Measurements from ENCODE around the gene RBMS3.
"Not testable (repeated sequence)": the region's sequence is repeated elsewhere in the genome, so short reads cannot be mapped to it uniquely, and the experiment has no call there.

RBMS3 gene

DNA sequence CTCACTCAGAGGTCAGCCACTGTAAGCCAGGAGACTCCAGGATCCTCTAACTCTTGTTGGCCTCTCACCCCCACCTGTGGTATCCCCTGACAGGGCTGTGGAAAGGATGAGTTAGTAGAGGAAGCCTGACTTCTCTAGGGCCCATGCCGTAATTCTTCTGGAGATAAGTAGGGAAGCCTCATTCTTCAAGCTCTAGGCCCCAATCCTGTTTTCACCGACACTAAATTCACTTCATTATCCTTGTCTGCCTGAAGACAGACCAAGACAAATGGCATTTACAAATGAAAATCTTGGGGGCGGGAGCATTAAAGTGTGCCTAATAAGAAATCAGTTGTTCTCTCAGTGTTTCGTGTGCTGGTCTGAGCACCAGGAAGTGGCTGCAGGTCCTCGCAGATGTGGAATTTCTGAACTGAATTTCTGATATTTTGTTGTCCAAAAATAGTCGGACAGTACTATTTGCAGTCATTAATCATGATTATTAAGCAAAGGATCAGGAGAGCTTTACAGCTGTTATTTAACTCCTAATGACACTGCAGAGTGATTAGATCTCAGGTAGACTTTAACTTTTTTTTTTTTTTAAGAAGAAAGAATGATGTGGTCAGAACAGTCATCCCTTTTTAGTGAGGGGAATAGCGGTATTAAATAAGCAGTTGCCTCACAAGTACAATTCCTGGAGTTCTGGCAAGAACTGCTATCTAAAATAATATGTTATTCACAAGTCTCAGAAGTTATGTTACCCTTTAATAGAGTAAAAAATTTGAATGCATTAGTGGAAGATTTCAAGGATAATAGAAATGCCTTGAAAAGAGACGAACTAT lies 58.4 kb downstream of the RBMS3 start:
- no peak for DNase-seq (ENCODE audit: low read depth)

GRCh38 chr3:29344154-29344553 lies 63.3 kb downstream of the RBMS3 start:
- DNase-seq (ENCODE audit: low read depth) = no peak

- DNase-seq (ENCODE audit: low read depth) = no peak
Observed at GRCh38 chr3:29344935-29345334, 64.1 kb downstream of the RBMS3 start.

DNA sequence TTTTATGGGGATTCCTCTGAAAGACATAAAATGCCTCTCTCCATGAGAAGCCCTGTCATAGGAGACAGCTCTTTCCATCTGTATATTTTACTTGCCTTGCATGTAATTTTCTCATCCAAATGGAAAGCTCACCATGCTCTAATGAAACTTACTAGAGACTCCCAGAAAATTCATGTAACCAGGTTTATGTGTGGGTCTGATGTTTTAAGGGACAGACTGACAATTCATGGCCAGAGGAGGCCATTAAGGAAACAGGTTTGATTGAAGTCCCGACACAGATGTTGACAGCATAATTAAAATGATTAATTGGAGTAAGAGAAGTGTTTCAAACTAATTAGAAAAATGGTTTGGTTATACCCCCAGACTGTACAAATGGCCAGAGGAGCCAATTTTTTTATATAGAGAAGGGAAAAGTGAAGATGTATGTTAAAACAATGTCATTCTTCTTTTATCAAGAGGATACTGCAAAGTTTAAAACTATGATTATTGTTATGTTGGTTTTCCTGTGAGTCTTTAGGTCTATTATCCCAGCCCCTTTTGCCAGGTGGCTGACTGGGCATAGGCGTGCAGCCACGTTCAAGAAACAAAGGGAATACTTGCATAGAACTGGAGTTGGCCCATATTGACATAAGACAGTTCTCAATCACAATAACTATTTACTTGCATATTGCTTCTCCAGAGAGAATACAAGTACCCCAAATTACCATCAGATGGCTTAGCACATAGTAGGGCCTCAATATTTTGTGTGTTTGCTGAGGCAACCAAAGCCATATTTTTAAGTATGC lies 64.8 kb downstream of the RBMS3 start:
- no peak for DNase-seq (ENCODE audit: low read depth)

DNA sequence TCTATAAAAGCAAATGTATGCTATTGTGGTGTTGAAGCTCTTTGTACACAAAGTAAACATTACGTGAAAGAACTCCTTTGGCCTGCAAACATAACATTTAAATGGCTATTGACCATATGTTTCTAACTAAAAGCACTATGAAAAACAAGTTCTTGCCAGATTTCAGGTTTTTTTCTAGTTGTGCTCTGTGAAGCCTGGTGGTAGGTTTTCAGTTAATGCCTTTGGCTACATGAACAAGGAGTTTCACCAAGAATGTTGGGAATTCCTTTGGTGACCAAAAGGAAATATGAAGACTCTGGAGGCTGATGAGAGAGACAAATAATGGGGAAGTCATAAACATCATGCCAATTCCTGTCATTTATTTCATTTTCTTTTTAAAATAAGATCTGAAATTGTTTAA lies 66.0 kb downstream of the RBMS3 start:
- no peak for DNase-seq (ENCODE audit: low read depth)

DNA sequence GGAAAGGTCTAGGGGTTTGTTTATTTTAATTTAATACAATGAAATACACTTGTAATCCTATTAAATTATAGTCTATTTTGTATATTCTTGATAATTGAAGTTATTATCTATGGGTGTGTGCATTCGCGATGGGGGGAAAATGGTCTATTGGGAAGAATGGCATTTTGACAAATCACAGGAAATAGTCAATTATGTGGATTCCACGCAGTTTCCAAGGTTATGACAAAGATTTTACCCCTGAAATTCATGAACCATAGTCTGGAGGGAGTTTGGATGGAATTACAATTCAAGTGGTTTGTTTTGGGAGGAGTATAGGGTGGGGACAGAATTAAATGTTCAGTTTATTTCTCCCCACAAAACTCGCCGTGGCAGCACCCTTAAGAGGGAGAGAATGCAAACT lies 66.5 kb downstream of the RBMS3 start:
- no peak for DNase-seq (ENCODE audit: low read depth)

DNA sequence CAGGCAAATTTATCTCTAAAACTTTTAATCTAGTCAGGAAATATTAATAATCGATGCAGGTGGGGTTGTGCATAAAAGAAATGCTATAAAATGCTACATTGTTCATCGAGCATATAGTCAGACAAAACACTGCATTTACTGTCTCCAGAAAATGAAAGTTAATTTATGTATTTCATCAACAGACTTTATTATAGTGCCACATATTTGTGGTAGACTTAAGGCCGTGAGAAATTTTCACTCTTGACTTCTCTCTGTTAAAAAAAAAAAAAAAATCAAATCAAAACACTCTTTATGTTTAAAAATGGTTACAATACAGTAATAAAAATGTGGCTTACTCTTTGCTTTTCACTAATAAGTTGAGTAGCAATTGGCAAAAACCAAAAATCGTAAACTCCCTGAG lies 67.4 kb downstream of the RBMS3 start:
- no peak for DNase-seq (ENCODE audit: low read depth)

DNA sequence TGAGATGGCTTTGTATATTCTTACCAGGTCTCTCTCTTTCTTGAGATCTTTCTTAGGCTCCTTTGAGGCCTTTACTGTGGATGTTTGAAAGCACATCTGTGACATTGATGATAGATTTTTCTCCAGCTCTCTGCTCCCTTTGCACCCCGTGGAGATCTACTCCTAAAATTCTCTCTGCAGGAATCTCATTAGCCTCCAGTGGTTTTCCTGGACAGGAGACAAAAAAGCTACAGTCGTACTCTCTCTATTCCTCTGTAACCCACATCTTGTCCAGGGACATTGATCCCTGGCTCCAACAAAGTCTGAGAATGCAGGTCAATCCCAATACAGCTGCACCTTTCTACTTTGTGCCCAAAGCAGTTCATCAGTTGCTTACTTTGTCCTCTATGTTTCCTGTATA lies 68.2 kb downstream of the RBMS3 start:
- DNase-seq (ENCODE audit: low read depth) = no peak

DNA sequence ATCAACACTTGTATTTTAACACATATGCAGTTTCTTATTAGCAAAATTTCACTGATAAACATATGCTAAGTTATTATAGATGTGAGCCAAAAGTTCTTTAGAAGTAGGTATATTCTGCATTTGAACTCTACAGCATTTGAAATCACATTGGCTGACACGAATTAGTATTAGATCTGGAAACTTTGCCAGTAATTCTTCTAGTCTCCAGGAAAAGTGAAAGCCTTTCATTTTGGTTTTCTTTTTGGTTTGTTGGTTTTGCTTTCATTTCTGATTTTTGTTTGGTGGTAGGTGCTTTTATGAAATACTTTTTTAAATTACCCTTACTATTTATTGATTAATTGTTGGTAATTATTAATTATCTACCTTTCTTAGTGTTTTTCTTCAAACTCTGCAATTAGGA lies 72.9 kb downstream of the RBMS3 start:
- DNase-seq (ENCODE audit: low read depth) = no peak

DNA sequence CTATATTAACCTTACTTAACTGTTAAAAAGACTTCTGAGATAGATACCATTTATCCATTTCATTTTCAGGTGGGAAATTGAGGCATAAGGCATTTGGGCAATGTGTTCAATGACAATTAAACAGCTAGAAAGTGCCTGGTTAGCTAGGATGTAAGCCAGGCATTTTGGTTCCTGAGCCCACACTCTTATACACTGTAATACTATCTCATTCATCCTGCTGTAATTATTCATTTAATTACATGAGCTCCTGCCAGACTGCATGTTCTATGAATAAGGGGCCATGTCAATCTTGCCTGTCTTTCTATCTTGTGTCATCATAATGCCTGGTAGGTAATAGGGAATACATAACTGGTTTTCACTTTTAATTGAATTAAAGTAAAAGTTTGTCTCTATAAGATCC lies 74.0 kb downstream of the RBMS3 start:
- DNase-seq (ENCODE audit: low read depth) = no peak

DNA sequence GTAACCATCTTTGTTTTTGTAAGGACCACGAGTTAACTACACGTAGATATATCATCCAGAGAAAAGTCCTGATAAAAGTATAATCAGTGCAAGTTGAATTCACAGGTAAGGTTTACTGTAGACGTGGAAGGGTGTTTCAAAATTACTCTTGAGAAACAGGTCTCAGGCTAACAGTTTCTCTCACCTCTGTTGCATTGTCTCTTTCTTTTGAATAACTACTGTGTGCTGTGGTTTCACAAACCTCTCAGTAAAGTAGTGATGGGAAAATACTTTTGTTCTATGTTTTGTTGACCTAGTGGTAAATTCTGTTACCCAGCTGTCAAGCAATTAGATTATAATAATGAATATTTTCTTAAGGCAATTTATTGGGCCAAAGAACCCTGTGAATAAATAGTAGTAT lies 75.2 kb downstream of the RBMS3 start:
- no peak for DNase-seq (ENCODE audit: low read depth)

GRCh38 chr3:29360289-29360688 lies 79.4 kb downstream of the RBMS3 start:
- DNase-seq (ENCODE audit: low read depth) = not testable (repeated sequence)

DNA sequence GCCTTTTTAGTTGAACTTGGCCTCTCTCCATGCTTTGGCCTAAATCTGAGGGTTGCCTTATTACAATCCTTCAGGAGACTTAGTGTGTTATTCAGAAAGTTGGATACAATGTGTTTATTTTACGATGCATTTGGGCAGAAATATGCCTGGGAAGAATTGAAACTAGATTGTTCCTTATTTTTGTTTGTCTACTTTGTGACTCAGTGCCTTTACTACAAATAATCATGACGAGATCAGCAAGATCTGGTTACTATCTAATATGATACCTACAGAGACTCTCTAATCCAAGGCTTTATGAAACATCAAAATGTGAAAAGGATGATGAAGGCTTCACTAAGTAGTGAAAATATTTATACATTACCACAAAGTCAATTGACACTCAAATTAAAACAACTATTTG lies 82.2 kb downstream of the RBMS3 start:
- DNase-seq (ENCODE audit: low read depth) = no peak

GRCh38 chr3:29370021-29370420 lies 89.2 kb downstream of the RBMS3 start:
- DNase-seq (ENCODE audit: low read depth) = no peak

- no peak for DNase-seq (ENCODE audit: low read depth)
Observed at GRCh38 chr3:29370476-29371420, 89.9 kb downstream of the RBMS3 start.

DNA sequence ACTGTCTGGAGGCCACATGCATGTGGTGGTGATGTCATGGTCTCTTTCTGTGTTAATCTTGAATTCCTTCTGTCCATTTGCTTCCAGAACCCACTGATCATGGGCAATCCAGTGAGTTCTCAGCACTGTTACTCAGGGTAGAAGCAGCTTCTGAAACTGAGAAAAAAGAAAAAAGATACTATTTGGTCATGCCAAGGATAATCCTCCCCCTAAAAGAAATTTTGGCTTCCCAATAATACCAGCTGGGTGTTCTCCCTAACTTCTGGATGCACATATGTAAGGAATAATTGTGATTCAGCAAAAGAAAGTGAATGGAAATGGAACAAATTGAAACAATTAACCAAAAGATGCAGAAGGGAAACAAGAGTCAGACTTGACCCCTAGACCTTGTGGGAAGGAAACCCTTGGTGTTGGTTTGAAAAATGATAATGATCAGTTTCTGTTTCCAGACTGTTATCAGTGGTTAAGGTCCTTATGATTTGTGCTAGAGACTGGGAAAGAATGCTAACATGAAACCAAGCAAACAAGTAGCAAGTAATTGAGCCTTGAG lies 92.3 kb downstream of the RBMS3 start:
- DNase-seq (ENCODE audit: low read depth) = no peak

- no peak for DNase-seq (ENCODE audit: low read depth)
Observed at GRCh38 chr3:29374226-29374625, 93.4 kb downstream of the RBMS3 start.

- DNase-seq (ENCODE audit: low read depth) = no peak
Observed at GRCh38 chr3:29379097-29379496, 98.2 kb downstream of the RBMS3 start.

DNA sequence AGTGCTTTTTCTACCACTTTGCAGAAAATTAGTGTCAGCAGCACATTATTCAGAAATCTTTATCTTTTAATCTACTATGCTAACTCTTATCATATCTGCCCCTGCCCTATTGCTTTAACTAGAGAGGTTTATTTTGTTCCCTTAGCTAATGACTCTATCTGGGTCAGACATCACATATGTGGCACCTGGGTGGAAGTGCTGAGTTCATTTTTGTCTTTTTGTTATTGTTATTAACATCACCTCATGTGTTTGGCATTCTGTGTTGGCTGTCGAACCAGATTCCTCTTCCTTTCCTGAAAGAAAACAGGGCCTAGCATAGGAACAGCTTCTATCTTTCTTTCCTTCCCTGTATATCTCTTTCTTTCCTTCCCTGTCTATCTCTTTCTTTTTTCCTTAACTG lies 100.7 kb downstream of the RBMS3 start:
- no peak for DNase-seq (ENCODE audit: low read depth)

GRCh38 chr3:29382409-29382808 lies 101.5 kb downstream of the RBMS3 start:
- DNase-seq (ENCODE audit: low read depth) = no peak

GRCh38 chr3:29382845-29383244 lies 102.0 kb downstream of the RBMS3 start:
- no peak for DNase-seq (ENCODE audit: low read depth)

- DNase-seq (ENCODE audit: low read depth) = no peak
Observed at GRCh38 chr3:29384640-29385039, 103.8 kb downstream of the RBMS3 start.

All from T follicular helper cell (primary cell).